MM.1S (cell line): ENCODE measurements around the gene MRAP2.
"Not testable (repeated sequence)": the region's sequence is repeated elsewhere in the genome, so short reads cannot be mapped to it uniquely, and the experiment has no call there.

Experiments used
- DNase-seq: peaks from one replicate; pipeline ENCODE4 v3.0.0-alpha.2; 2015
- H2AFZ ChIP-seq: fragments of 300-600 bp; sonication (generic); 2 replicates; pipeline ENCODE4 v1.6.0; 2016; ENCODE audit warnings: antibody characterized with exemption, low read length
- H3F3A ChIP-seq: fragments of 300-600 bp; sonication (generic); 2 replicates; pipeline ENCODE4 v1.6.1; 2016; ENCODE audit warnings: mild to moderate bottlenecking, antibody characterized with exemption, low read length, moderate library complexity, mixed read lengths; ENCODE audit not compliant: insufficient read depth
- H3K27ac ChIP-seq: fragments of 300-600 bp; sonication (generic); 2 replicates; pipeline ENCODE4 v1.5.1; 2016; ENCODE audit warnings: mild to moderate bottlenecking, low read length
- H3K27me3 ChIP-seq: fragments of 300-600 bp; sonication (generic); replicated peaks from 2 replicates; pipeline ENCODE4 v1.6.0; 2016; ENCODE audit warnings: low read length; ENCODE audit not compliant: insufficient read depth
- H3K36me3 ChIP-seq: fragments of 300-600 bp; sonication (generic); replicated peaks from 2 replicates; pipeline ENCODE4 v1.6.1; 2016; ENCODE audit warnings: mild to moderate bottlenecking, low read length, mixed read lengths; ENCODE audit not compliant: insufficient read depth
- H3K4me1 ChIP-seq: fragments of 300-600 bp; sonication (generic); 2 replicates; pipeline ENCODE4 v1.6.1; 2016; ENCODE audit warnings: low read length, mixed read lengths
- H3K4me2 ChIP-seq: fragments of 300-600 bp; sonication (generic); 2 replicates; pipeline ENCODE4 v1.6.0; 2016; ENCODE audit warnings: low read depth, low read length
- H3K4me3 ChIP-seq: fragments of 300-600 bp; sonication (generic); 2 replicates; pipeline ENCODE4 v1.5.1; 2016; ENCODE audit warnings: low read length, mixed read lengths
- H3K79me2 ChIP-seq: fragments of 300-600 bp; sonication (generic); 2 replicates; pipeline ENCODE4 v1.6.1; 2016; ENCODE audit warnings: mixed run types, low read length, mixed read lengths
- H3K9ac ChIP-seq: fragments of 300-600 bp; sonication (generic); 2 replicates; pipeline ENCODE4 v1.6.1; 2016; ENCODE audit warnings: low read length, mixed read lengths
- H3K9me2 ChIP-seq: fragments of 300-600 bp; sonication (generic); replicated peaks from 2 replicates; pipeline ENCODE4 v1.6.1; 2016; ENCODE audit warnings: mild to moderate bottlenecking, low read length, mixed read lengths; ENCODE audit not compliant: insufficient read depth
- H3K9me3 ChIP-seq: fragments of 300-600 bp; sonication (generic); replicated peaks from 2 replicates; pipeline ENCODE4 v1.6.1; 2016; ENCODE audit warnings: mild to moderate bottlenecking, low read length, mixed read lengths; ENCODE audit not compliant: insufficient read depth
- H4K20me1 ChIP-seq: fragments of 300-600 bp; sonication (generic); 2 replicates; pipeline ENCODE4 v1.6.1; 2016; ENCODE audit warnings: mild to moderate bottlenecking, low read length, moderate library complexity, mixed read lengths; ENCODE audit not compliant: insufficient read depth
- CTCF ChIP-seq: fragments of 300-600 bp; sonication (generic); IDR thresholded peaks from 2 replicates; pipeline ENCODE4 v1.5.1; 2016; ENCODE audit warnings: antibody characterized with exemption, low read length, mixed read lengths
- EZH2 ChIP-seq: fragments of 300-600 bp; sonication (generic); optimal IDR thresholded peaks from 2 replicates; pipeline ENCODE3; 2017; ENCODE audit warnings: low read depth, mild to moderate bottlenecking, antibody characterized with exemption, low read length, mixed read lengths
- EZH2phosphoT487 ChIP-seq: fragments of 300-600 bp; sonication (generic); IDR thresholded peaks from 2 replicates; pipeline ENCODE4 v1.6.1; 2018; ENCODE audit warnings: antibody characterized with exemption, low read length

The MRAP2 gene

GRCh38 chr6:84119277-84119676, 85.7 kb downstream of the MRAP2 start:
- H3K36me3 ChIP-seq: no peaks in the 10 kb centered on the region
- no peak for TF ChIP-seq EZH2
- TF ChIP-seq EZH2phosphoT487: no peak
- TF ChIP-seq CTCF: no peak
- H3K4me1 ChIP-seq: no peaks in the 10 kb centered on the region
- no peaks in the 10 kb centered on the region for H3K9me3 ChIP-seq
- H3K79me2 ChIP-seq: no peaks in the 10 kb centered on the region
- H3K9me2 ChIP-seq: no peaks in the 10 kb centered on the region
- no peak for DNase-seq
- no peak overlapping the region for H3K4me2 ChIP-seq
- H3F3A ChIP-seq: no peaks in the 10 kb centered on the region
- H2AFZ ChIP-seq: no peak overlapping the region
- no peaks in the 10 kb centered on the region for H4K20me1 ChIP-seq
- no peaks in the 10 kb centered on the region for H3K27me3 ChIP-seq
- H3K27ac ChIP-seq: no peak overlapping the region
- H3K9ac ChIP-seq: no peak overlapping the region
- H3K4me3 ChIP-seq: no peak overlapping the region

GRCh38 chr6:84123186-84123585, 89.6 kb downstream of the MRAP2 start:
- H3F3A ChIP-seq: no peaks in the 10 kb centered on the region
- no peaks in the 10 kb centered on the region for H4K20me1 ChIP-seq
- H3K9me2 ChIP-seq: no peaks in the 10 kb centered on the region
- H3K4me2 ChIP-seq: no peak overlapping the region
- no peaks in the 10 kb centered on the region for H3K36me3 ChIP-seq
- no peak overlapping the region for H3K4me3 ChIP-seq
- H3K9ac ChIP-seq: no peak overlapping the region
- H3K79me2 ChIP-seq: no peaks in the 10 kb centered on the region
- DNase-seq: no peak
- no peaks in the 10 kb centered on the region for H3K27me3 ChIP-seq
- TF ChIP-seq EZH2phosphoT487 (no peak), CTCF (no peak), EZH2 (no peak)
- H2AFZ ChIP-seq: no peak overlapping the region
- H3K9me3 ChIP-seq: no peaks in the 10 kb centered on the region
- H3K4me1 ChIP-seq: no peaks in the 10 kb centered on the region
- no peak overlapping the region for H3K27ac ChIP-seq

GRCh38 chr6:84129588-84129987, 96.0 kb downstream of the MRAP2 start:
- not testable (repeated sequence) for H3F3A ChIP-seq, H3K4me1 ChIP-seq, H3K27me3 ChIP-seq, H2AFZ ChIP-seq, H3K27ac ChIP-seq, H3K79me2 ChIP-seq, DNase-seq, H3K4me2 ChIP-seq, H3K9me3 ChIP-seq, H3K9ac ChIP-seq, H3K36me3 ChIP-seq, H3K4me3 ChIP-seq, H3K9me2 ChIP-seq, H4K20me1 ChIP-seq

- H3K9me2 ChIP-seq, H3K4me3 ChIP-seq, H3K27me3 ChIP-seq, H3K4me1 ChIP-seq, H3K36me3 ChIP-seq, H3F3A ChIP-seq, DNase-seq, H2AFZ ChIP-seq, H3K79me2 ChIP-seq, H4K20me1 ChIP-seq, H3K9ac ChIP-seq, H3K9me3 ChIP-seq, H3K4me2 ChIP-seq, H3K27ac ChIP-seq: not testable (repeated sequence)
These were observed 99.8 kb downstream of the MRAP2 start for GRCh38 chr6:84133385-84133784.
